IMR-90 (cell line): Measurements from ENCODE around the gene ZNF526.

Experiments used
- CTCF ChIP-seq: conservative IDR thresholded peaks from 2 replicates; pipeline ENCODE4 v1.5.1; 2012; ENCODE audit warnings: mild to moderate bottlenecking, low read depth, low read length, improper control_type of control experiment
- FOS ChIP-seq: fragments of 150-350 bp; IDR thresholded peaks from 2 replicates; pipeline ENCODE4 v1.6.1; 2016; ENCODE audit warnings: low read depth, low read length
- MAFK ChIP-seq: IDR thresholded peaks from 2 replicates; pipeline ENCODE4 v1.6.1; 2012; ENCODE audit warnings: low read depth, low read length, improper control_type of control experiment
- MXI1 ChIP-seq: IDR thresholded peaks from 2 replicates; pipeline ENCODE4 v1.6.1; 2012; ENCODE audit warnings: low read depth, mild to moderate bottlenecking, low read length, moderate library complexity, borderline replicate concordance
- POLR2A ChIP-seq: IDR thresholded peaks from 2 replicates; pipeline ENCODE4 v1.6.1; 2012; ENCODE audit warnings: mild to moderate bottlenecking, low read depth, low read length
- RCOR1 ChIP-seq: IDR thresholded peaks from 2 replicates; pipeline ENCODE4 v1.6.1; 2012; ENCODE audit warnings: mild to moderate bottlenecking, low read length, improper control_type of control experiment; ENCODE audit not compliant: insufficient replicate concordance
- RFX5 ChIP-seq: IDR thresholded peaks from 2 replicates; pipeline ENCODE4 v1.8.0; 2012; ENCODE audit warnings: low read depth, mild to moderate bottlenecking, low read length, moderate library complexity
- SMC3 ChIP-seq: fragments of 150-350 bp; IDR thresholded peaks from 2 replicates; pipeline ENCODE4 v1.6.1; 2016; ENCODE audit warnings: low read depth, mild to moderate bottlenecking, antibody characterized with exemption, low read length, moderate library complexity
- TF ChIP-seq, protein P1 (sequence below): fragments of 150-350 bp; IDR thresholded peaks from 2 replicates; pipeline ENCODE4 v1.6.1; 2016; ENCODE audit warnings: low read depth, mild to moderate bottlenecking, low read length, moderate library complexity, borderline replicate concordance

DNA sequence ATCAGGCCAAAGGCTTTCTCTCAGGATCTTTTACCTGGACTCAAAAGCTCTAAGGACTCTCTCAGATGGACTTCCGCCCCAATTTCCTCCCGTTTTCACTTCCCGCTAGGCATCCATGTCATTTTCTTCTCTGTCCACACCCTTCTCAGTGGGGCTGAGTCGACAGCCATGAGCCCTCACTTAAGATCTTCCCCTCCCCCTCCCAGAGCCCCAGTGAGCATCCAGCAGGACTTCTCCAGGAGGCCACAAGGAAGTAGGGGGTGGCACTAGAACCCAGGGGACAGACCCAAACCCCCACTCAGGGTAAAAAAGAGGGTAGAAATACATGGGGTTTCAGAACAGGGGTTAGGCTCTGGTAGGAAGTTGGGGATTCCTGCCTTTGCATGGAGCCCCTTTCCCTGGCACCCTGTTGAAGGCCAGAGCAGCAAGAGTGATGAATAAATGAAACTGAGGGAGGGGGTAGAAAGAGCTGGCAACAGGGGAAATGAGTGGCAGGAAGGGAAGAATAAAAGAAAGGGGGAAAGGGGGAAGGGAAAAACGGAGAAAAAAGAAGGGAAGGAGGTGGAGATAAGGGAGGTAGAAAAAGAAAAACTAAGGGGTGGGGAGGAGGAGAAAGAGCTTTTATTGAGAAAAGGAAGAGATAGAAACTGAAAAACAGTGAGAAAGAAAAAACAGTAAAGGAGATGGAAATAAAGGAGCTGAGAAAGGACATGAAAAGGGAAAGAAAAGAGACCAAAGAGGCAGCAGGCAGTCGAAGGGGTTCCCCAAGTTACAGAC lies 45.0 kb upstream of the ZNF526 start:
- TF ChIP-seq SMC3: no peak
- TF ChIP-seq POLR2A: no peak
- TF ChIP-seq RCOR1: no peak
- no peak for TF ChIP-seq CTCF
- TF ChIP-seq FOS: no peak
- TF ChIP-seq MAFK: no peak
- no peak for TF ChIP-seq RFX5
- no peak for TF ChIP-seq MXI1
- TF ChIP-seq, protein P1, sequence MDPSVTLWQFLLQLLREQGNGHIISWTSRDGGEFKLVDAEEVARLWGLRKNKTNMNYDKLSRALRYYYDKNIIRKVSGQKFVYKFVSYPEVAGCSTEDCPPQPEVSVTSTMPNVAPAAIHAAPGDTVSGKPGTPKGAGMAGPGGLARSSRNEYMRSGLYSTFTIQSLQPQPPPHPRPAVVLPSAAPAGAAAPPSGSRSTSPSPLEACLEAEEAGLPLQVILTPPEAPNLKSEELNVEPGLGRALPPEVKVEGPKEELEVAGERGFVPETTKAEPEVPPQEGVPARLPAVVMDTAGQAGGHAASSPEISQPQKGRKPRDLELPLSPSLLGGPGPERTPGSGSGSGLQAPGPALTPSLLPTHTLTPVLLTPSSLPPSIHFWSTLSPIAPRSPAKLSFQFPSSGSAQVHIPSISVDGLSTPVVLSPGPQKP: no peak
